ENCODE results near the gene PRTN3. TPM values are rescaled to one million over a fixed set of nuclear protein-coding genes. Genes with fewer than 3 reads are reported as not detected.

PRTN3 gene
- total RNA-seq, 1 donor from 2014 or later = not detected

DNA sequence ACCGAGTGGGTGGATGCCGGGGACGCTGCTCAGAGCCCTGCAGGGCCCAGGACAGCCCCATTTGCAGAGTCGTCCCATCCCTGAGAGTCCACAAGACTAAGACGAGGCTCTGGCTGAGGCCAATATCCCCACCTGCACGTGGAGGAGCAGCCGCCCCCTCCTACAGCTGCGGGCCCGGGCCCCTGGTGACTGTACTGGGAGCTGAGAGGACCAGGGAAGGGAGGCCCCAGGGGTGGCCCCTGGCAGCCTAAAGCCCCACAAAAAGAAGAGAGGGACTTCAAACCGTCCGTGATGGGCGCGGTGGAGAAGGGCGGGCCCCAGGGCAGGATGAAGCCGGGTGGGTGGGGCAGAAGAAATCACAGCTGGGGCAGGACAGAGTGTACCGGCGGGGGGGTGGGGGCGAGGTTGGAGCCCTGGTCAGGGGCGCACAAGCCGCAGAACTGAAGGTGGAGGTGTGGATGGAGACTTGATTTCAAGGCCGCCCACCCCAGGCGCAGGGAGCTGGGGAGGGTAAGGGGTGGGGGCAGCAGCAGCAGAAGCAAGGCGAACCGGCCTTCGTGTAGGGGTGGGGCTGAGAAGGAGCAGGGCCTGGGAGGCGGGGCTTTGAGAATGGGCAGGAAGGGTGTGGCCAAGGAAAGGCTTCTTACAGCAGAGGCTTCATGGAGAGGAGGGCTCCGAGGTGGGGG, 31.6 kb downstream of the PRTN3 start:
- H3K27ac ChIP-seq (replicated peaks) = peak overlapping the region; percentile 84
- intact Hi-C loops (cut with micrococcal nuclease) = no loop called here
- peaks cover 38% of the 10 kb centered on the region for H3K36me3 ChIP-seq

DNA sequence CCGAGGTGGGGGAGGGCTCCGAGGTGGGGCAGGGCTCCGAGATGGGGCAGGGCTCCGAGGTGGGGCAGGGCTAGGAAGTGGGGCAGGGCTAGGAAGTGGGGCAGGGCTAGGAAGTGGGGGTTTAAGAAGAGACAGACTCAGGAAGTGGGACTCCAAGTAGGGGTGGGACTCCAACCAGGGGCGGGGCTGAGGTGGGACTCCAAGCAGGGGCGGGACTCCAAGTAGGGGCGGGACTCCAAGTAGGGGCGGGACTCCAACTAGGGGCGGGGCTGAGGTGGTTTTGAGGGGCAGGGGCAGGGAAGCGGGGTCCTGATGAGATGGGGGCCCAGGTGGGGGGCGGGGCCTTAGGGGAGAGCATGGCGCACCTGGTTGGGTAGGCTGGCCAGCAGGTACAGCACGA, 32.3 kb downstream of the PRTN3 start:
- TF ChIP-seq, protein P1, sequence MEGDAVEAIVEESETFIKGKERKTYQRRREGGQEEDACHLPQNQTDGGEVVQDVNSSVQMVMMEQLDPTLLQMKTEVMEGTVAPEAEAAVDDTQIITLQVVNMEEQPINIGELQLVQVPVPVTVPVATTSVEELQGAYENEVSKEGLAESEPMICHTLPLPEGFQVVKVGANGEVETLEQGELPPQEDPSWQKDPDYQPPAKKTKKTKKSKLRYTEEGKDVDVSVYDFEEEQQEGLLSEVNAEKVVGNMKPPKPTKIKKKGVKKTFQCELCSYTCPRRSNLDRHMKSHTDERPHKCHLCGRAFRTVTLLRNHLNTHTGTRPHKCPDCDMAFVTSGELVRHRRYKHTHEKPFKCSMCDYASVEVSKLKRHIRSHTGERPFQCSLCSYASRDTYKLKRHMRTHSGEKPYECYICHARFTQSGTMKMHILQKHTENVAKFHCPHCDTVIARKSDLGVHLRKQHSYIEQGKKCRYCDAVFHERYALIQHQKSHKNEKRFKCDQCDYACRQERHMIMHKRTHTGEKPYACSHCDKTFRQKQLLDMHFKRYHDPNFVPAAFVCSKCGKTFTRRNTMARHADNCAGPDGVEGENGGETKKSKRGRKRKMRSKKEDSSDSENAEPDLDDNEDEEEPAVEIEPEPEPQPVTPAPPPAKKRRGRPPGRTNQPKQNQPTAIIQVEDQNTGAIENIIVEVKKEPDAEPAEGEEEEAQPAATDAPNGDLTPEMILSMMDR (IDR thresholded peaks at IDR 0.05; ENCODE audit: borderline replicate concordance) = no peak
- H3K36me3 ChIP-seq = peaks cover 32% of the 10 kb centered on the region
- H3K27ac ChIP-seq (replicated peaks) = peak overlapping the region; percentile 63
- DNase-seq = no peak
- no peaks in the 10 kb centered on the region for H3K9me3 ChIP-seq (replicated peaks)
- no peak overlapping the region for H3K4me3 ChIP-seq
- intact Hi-C loops (cut with micrococcal nuclease) = no loop called here
- H3K27me3 ChIP-seq (ENCODE audit: low read depth) = no peaks in the 10 kb centered on the region
- peaks cover 35% of the 10 kb centered on the region for H3K4me1 ChIP-seq

More for the DNA sequence above, 31.6 kb downstream of the PRTN3 start:
- DNase-seq = peak; percentile 75
- peak overlapping the region; percentile 45 for H3K4me3 ChIP-seq
- H3K9me3 ChIP-seq (replicated peaks) = no peaks in the 10 kb centered on the region
- H3K4me1 ChIP-seq = peaks cover 41% of the 10 kb centered on the region
- TF ChIP-seq, protein P1 (IDR thresholded peaks at IDR 0.05; ENCODE audit: borderline replicate concordance) = no peak
- no peaks in the 10 kb centered on the region for H3K27me3 ChIP-seq (ENCODE audit: low read depth)

DNA sequence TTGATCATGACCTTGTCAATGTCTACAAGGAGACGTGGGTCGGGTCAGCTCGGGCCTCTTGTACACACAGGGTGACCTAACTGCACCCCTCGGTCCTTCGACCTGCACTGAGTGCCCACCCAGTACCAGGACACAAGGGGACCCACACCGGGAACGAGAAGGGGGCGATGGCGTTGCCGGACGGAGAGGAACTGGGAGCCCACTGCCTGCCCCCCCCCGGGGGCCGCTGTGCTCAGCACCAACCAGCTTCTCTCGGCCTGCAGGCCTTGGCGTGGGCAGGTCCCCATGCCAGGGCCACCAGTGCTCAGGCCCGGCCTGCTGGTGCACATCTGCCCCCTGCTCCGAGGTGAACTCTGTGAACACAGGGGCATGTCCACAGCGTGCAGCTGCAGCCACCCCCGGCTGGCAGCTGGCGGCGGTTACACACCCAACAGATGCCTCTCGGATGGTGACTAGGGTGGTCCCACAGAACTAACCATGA, 32.8 kb downstream of the PRTN3 start:
- intact Hi-C loops (cut with micrococcal nuclease) = no loop called here
- Histone ChIP-seq H3K36me3 (peaks cover 28% of the 10 kb centered on the region), H3K4me3 (no peak overlapping the region), H3K27ac (replicated peaks) (peak overlapping the region; percentile 63), H3K4me1 (peaks cover 30% of the 10 kb centered on the region), H3K9me3 (replicated peaks) (no peaks in the 10 kb centered on the region), H3K27me3 (ENCODE audit: low read depth) (no peaks in the 10 kb centered on the region)
- TF ChIP-seq, protein P1 (IDR thresholded peaks at IDR 0.05; ENCODE audit: borderline replicate concordance) = no peak
- DNase-seq = no peak

DNA sequence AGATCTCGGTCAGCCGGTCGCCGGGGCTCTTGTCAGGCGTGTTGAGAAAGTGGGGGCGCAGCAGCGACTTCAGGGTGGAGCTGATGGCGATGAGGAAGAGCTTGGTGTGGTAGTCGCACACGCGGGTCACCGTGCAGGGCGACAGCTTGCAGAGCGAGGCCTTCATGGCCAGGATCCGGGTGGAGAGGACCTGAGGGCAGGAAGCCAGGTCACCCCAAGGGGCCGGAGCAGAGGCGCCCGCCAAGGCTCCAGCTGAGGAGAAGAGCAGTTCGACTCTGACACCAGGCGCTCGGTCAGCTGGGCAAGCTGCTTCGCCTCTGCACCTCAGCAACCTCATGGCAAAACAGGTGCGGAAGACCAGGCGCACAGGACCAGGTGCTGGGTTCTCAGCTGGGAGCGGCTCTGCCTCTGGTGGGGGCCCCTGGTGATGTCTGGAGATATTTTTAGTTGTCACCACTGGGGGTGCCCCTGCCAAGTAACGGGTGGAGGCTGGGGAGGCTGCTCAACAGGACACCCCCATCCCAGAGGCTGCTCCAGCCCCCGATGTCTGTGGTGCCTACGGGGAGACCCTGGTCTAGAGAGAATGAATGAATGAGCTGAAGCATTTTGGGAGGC, 34.6 kb downstream of the PRTN3 start:
- intact Hi-C loops (cut with micrococcal nuclease) = no loop called here
- TF ChIP-seq, protein P1 (IDR thresholded peaks at IDR 0.05; ENCODE audit: borderline replicate concordance) = no peak
- Histone ChIP-seq H3K36me3 (peaks cover 34% of the 10 kb centered on the region), H3K4me1 (peaks cover 16% of the 10 kb centered on the region), H3K27ac (replicated peaks) (no peak overlapping the region), H3K4me3 (no peak overlapping the region), H3K27me3 (ENCODE audit: low read depth) (no peaks in the 10 kb centered on the region), H3K9me3 (replicated peaks) (no peaks in the 10 kb centered on the region)
- DNase-seq = no peak

DNA sequence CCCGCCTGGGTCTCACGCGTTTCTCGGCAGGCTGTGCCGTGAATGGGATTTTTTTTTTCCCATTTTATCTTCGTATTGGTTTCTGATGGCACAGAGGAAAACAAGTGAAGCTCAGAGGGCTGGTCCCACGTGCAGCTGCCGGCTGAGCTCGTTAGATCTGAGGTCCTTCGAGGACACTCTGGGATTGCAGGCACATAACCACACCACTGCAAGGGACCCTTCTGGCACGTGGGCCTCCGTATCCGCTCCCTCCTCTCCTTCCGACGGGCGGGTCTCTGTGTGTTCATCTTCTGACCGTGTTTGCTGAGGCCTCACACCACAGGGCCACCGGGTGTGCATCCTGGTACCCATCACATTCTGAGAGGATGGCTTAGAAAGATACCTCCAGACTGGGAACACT, 35.3 kb downstream of the PRTN3 start:
- H3K27me3 ChIP-seq (ENCODE audit: low read depth) = no peaks in the 10 kb centered on the region
- intact Hi-C loops (cut with micrococcal nuclease) = no loop called here
- H3K27ac ChIP-seq (replicated peaks) = no peak overlapping the region
- no peaks in the 10 kb centered on the region for H3K9me3 ChIP-seq (replicated peaks)
- DNase-seq = no peak
- H3K36me3 ChIP-seq = peaks cover 41% of the 10 kb centered on the region
- H3K4me3 ChIP-seq = no peak overlapping the region
- H3K4me1 ChIP-seq = peaks cover 13% of the 10 kb centered on the region
- TF ChIP-seq, protein P1 (IDR thresholded peaks at IDR 0.05; ENCODE audit: borderline replicate concordance) = no peak
